NB4 (cell line): ENCODE data around the gene TBC1D21.

Source experiments
- CTCF ChIP-seq: IDR thresholded peaks from one replicate; pipeline ENCODE4 v1.5.1; 2012; ENCODE audit warnings: low read depth, low read length
- POLR2A ChIP-seq: IDR thresholded peaks from 2 replicates; pipeline ENCODE4 v1.6.1; 2011; ENCODE audit warnings: mild to moderate bottlenecking; ENCODE audit not compliant: insufficient read length; ENCODE audit errors: extremely low read depth

GRCh38 chr15:73867426-73867825 lies 5.9 kb upstream of the TBC1D21 start:
- TF ChIP-seq POLR2A = no peak
- no peak for TF ChIP-seq CTCF
